GM21619 (cell line): ENCODE measurements around the gene MTNR1A.
A peak's percentile ranks its signal among the peaks of the same experiment; 100 is the strongest.

ENCODE experiments used
- ATAC-seq: cut with Tn5 transposase; IDR thresholded peaks from one replicate; pipeline ENCODE4 v1.9.1; 2021; ENCODE audit not compliant: unreplicated experiment

Gene MTNR1A

DNA sequence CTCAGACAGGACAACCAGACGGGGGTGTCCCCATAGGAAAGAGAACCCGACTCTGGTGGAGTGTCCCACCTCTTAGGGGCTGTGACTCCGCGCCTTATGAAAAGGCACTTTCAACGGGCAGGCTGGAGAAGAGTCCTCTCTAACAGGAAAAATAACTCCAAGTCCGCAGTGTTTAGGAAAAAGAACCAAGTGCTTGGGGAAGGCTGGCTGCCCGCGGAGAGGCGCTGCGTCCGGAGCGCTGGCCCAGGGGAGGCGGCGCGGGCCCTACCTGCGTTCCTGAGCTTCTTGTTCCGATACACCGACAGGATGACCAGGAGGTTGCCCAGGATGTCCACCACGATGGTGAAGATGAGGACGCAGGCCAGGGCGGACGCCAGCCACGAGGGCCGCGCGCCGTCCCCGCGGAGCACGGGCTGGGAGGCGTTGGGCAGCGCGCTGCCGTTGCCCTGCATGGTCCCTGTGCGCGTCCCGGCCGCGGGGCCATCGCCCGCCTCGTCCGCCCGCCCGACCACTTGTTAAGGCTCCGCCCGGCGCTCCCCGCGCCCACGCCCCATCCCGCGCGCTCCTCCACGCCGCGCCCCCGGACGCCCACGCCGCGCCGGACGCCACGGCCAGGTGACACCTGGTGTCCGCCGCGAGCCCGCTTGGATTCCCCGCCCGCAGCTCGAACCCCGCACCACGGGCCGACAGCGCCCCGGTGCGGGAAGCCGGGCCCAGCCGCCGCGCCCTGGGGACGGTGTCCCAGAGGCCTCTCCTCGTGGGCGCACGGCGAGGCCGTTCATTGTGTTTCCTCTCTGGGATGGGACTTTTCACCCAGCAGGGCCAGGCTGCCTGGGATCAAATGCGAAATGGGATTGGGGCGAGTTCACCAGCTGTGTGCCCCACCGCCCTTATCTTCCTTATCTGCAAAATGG lies at the start of gene MTNR1A:
Gene MTNR1A, minus strand, starts transcription at position 654 of the 914 bp plus-strand sequence. Its CDS starts 202 bp downstream, at position 452.
- ATAC-seq, result no peak

DNA sequence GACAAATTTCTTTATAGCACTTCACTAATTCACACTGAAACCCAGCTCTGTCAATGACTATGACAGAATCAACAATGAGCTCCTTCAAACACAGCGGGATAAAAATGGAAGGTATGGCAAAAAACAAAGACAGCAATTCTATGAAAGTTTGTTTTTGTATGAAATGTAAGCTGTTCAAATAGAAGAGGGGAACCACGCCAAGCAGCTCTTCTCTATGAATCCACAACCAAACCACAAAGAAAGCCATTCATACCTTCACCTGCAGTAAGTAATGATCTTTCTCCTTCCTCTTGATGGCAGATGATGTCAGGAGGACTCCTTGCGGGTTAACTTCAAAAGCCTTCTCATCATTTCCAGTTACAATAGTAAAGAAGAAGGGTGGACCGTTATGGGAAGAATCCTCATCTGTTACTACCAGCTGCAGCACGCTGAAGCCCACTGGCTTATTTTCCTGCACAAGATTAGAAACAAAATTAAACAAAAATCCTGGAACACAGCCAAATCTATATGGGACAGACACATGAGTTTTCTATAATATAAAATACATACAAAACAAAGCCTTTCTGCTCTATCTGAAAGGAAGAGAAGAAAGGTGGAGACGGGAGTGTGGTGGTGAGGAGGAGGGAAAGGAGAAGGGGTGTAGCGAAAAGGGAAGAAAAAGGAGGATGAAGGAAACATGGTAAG lies 48.9 kb upstream of the MTNR1A start:
- no peak for ATAC-seq

GRCh38 chr4:186602978-186603377 lies 47.6 kb upstream of the MTNR1A start:
- ATAC-seq, result no peak

- ATAC-seq, result no peak
Observed at GRCh38 chr4:186599483-186599882, 44.1 kb upstream of the MTNR1A start.

GRCh38 chr4:186598686-186599085 lies 43.3 kb upstream of the MTNR1A start:
- no peak for ATAC-seq

DNA sequence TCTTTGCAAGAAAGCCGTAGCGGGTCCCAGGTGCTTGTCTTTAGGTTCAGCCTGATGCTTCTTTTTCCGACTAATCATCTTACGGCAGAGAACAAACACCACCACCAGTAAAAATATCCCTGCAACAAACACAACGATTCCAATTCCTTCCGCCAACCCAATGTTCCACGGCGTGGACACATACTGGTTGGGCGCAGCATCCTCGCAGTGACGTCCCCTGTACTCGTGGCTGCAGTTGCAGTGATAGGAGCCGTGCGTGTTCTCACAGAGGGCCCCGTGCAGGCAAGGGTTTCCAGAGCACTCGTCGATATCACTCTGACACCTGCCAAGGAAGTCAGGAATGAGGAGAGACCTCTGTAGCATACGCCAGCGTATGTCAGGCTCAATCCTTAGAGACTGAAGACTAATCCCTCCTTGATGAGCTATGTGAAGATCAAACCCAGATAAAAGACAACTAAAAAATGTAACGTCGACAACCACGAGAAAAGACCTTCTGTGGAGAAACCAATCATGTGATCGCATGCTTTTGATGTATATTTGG lies 41.6 kb upstream of the MTNR1A start:
- ATAC-seq, result no peak

DNA sequence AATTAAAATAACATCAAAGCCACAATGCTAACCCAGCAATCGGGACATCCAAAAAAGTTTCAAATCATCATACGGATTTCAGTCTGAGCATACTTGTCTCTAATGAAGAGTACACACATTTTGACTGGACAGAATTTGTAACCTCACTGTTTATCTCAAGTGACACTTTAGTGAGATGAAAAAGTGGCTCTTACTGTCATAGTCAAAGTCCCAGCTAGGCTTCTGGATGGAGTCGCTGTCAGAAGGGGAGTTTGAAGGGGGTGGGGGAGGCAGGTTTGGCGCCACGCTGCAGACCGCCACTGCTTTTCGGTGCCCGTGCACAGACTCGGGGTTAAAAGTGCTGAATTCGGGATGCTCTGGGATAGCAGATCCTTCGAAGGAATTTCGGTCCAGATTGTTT lies 41.0 kb upstream of the MTNR1A start:
- no peak for ATAC-seq

DNA sequence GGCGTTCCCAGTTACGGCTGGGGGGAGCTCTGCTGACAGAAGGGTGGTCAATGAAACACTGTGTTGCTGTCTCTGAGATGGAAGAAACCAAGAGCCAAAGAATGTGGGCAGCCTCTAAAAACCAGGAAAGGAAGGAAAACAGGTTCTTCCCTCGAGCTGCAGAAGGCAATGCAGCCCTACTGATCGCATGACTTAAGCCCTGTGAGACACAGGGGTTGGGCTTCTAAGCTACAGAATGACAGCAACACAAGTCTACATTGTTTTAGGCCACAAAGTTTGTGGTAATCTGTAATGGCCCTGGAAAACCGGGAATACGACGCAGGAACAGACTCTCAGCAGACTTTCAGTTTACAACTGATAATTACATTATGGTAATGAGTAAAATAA lies 38.2 kb upstream of the MTNR1A start:
- no peak for ATAC-seq

- ATAC-seq, result no peak
Observed at GRCh38 chr4:186592966-186593586, 37.7 kb upstream of the MTNR1A start.

DNA sequence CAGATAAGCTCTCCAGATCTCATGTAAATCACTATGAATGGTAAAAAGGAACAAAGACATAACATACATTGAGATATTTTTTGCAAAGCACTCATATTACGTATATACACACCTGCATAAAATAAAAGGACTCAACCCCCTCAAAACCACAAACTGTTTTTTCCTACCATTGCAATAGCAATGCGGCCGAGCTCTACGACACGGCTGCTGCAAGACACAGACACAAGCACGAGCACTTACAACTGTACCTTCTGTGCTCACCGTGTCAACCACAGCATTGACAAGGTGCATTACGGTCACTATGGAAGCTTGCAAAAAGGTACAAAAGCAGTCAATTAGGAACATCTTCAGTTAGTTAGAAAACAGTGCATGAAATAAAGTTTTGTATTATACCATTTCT lies 37.1 kb upstream of the MTNR1A start:
- no peak for ATAC-seq

DNA sequence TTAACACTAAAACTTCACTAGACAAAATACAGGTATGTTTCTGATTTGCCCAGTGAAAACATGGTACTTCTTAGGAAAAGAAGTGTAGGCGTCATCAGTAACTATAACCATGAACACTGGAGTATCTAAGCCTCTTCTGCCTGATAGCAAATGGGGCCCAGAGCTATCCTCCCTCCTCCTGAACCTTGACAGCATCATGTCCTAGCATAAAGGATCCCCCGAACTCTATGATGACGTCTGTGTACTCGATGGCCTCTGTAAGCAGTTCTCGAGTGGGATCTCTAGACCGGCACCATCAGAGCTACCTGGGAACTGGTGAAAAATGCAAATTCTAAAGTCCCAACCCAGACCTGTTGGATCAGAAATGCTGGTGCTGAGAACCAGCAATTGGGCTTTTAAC lies 36.3 kb upstream of the MTNR1A start:
- no peak for ATAC-seq

GRCh38 chr4:186588503-186588902 lies 33.1 kb upstream of the MTNR1A start:
- no peak for ATAC-seq

GRCh38 chr4:186587416-186588018 lies 32.1 kb upstream of the MTNR1A start:
- peak; percentile 66 for ATAC-seq

- no peak for ATAC-seq
Observed at GRCh38 chr4:186586205-186586604, 30.8 kb upstream of the MTNR1A start.

- no peak for ATAC-seq
Observed at GRCh38 chr4:186584912-186585311, 29.5 kb upstream of the MTNR1A start.

DNA sequence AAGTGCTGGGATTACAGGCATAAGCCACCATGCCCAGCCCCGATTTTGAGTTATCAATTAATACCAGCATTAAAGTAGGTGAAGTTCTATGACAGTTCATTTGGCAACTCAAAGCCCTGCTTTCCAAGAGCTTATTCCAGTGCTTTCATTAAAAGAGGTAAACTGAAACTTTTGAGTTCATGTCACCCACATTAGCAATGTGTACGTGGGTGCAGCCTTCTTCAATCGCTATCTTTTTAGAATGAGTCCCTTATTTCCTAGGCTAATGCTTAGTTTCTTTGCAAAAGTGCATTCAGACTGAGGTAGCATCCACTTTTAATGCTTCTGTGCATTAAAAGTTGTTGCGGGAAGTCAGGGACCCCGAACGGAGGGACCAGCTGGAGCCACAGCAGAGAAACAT lies 26.1 kb upstream of the MTNR1A start:
- no peak for ATAC-seq

- no peak for ATAC-seq
Observed at GRCh38 chr4:186580669-186581068, 25.3 kb upstream of the MTNR1A start.

DNA sequence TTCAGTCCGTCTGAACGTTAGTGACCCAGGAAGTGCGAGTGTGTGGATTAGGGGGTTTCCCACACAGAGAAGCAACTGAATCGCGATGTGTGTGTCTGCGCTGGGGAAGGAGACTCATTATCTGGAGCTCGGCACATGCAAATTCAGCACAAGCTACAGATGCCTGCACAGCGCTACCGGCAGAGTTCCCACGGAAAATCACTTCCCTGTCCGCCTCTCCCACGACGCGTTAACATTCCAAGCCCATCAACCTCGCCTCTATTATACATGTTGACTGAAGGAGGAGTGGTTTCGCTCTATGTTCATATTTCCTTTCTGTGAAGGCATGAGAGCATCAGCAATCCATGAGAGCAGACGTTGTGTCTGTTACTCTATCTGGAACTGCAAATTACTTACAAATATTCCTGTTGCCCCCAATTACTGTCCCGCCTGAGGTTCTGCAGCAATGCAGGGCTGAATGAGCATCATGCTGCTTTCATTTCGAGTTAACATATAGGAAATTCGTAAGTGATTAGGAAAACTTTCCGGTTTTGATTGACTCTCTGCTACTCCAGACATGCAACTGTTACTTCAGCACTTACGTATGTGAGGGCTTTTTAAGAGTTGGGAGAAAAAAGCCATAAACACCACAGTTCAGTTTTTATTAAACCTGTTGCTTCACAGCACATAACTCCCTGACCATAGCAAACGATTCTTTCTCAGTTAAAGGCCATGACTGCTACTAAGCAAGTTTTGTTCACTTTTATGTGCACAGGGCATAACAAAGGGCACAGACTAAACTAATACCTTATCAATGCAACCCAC lies 15.0 kb upstream of the MTNR1A start:
- no peak for ATAC-seq

GRCh38 chr4:186569533-186570192 lies 14.3 kb upstream of the MTNR1A start:
- no peak for ATAC-seq

GRCh38 chr4:186566068-186566467 lies 10.7 kb upstream of the MTNR1A start:
- no peak for ATAC-seq
